ENCODE results near the gene POLA2.

The POLA2 gene

DNA sequence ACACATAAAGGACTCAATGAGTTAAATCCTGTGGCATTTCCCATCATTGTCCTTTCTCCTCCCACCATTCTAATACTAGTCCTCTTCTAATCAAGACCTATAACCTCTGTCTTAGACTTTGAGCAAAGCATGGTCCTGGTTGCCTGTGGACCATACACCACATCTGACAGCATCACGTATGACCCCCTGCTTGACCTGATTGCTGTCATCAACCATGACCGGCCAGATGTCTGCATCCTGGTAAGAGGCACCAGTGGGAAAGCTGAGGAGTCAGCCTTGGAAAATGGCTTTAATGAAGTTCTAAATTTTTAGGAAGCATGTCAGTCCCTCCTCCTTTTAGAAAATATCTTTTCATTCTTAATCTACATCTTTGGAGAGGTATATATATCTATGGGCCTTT is 25.8 kb downstream of the POLA2 start:
- DNase-seq (ENCODE audit: low read depth): no peak

DNA sequence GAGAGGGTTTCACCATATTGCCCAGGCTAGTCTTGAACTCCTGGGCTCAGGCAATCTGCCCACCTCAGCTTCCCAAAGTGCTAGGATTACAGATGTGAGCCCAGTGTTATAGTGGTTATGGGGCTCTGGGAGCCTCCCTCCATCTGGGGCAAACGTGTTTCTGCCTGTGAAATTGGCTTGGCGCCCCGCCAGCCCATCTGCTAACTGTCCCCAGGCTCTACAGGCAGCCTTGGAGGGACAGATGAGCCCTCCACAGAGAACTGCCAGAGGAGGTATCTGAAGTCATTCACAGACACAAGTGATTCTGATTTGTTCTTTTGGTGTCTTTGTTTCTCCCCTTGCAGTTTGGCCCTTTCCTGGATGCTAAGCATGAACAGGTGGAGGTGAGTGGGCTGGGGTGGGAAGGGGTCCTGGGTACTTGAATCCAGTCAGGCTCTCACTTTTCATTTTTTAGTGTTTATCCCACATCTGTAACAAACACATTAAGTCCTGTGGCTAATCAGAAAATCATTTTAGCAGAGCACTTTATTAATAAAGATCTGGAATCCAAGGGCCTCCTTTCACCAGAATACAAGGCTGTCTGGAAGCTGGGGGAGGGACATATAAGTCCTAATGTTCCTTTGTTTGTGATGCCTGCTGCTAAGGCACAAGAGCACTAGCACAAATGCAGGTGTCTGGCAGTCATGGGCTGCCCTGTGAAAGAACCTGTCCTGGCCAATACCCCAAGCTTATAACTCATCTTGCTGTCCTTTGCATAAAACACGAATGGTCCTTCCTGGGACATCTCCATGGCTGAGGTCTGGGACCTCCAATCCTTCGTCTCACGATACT is 27.2 kb downstream of the POLA2 start:
- no peak for DNase-seq (ENCODE audit: low read depth)

DNA sequence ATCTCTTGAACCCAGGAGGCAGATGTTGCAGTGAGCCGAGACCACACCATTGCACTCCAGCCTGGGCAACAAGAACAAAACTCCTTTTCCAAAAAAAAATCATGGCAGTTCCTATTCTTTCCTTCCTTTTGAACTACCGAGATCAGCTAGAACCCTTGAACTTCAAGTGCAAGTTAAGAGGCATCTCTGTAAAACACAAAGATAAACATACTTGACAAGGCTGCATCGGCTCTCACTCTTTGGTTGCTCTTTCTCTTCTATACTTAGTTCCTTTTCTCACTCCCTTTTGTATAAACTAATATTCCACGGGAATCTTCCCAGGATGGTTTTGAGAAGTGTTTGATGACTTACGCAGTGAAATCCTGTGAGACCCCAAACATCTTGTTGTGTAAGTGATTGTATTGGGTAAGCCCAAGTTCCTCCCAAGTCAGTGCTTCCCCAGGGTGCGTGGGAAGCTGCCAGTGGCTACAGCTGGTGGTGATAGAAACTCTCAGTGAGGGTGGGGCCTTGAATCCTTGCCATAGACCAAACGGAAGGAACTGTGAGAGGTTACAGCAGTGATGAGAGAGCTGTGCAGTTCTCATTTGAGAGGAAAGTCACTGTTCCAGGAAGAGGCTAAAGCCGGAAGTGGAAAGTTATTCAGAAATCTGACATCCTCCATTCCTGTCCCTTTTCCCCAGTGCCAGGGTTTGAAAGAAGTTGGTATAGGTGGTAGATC is 28.8 kb downstream of the POLA2 start:
- no peak for DNase-seq (ENCODE audit: low read depth)

DNA sequence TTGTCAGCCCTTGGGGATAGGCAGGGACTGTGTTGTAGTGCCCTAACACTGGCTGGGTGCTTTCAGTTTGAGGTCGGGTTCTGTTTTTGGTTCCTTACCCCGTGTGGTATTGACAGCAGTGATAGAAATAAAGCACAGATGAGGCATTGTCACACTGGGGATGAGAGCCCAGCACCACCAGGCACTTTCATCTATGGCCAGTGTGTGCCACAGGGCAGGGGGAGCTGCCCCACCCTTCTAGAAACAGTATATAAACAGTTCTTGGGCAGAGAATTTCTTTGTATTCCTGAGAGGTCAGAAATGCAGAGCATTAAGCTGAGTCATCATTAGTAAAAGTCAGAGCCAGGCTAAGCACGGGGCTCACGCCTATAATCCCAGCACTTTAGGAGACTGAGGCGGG is 29.9 kb downstream of the POLA2 start:
- no peak for DNase-seq (ENCODE audit: low read depth)

DNA sequence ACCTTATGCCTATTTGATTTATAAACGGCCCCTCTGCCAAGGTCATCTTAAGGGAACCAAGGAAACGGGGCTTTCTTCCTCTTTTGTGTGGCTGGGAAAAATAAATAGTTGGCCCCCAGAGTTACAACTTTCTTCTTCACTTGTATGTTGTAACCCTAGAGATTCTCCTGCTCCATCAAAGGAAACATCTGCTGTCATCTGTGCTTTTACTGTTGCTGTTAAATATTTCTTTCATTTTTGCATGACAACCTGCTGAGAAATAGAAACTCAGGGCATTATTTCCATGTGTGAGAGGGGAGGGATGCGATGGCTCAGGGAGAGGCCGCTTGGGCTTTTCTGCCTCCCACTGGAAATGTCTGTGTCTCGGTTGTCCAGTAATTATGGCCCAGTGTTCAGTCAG is 31.1 kb downstream of the POLA2 start:
- DNase-seq (ENCODE audit: low read depth): no peak

DNA sequence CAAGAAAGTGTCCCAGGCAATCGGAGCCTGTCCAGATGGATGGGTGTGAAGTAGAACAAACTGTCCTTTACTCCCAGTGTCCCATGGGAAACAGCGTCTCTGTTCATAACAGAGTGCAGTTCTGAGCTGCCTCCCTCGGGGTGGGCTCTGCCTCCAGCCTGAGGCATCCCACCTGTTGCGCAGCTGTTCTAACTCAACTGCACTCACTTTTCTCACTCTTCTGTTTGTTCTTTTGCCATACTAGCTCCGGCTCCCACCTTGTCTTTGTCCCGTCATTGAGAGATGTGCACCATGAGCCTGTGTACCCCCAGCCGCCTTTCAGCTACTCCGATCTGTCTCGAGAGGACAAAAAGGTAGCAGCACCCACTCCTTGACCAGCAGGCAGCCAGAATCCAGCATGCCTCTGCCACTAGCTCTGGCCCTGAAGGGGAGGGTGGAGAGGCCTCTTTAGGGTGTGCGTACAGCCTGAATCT is 32.2 kb downstream of the POLA2 start:
- no peak for DNase-seq (ENCODE audit: low read depth)

DNA sequence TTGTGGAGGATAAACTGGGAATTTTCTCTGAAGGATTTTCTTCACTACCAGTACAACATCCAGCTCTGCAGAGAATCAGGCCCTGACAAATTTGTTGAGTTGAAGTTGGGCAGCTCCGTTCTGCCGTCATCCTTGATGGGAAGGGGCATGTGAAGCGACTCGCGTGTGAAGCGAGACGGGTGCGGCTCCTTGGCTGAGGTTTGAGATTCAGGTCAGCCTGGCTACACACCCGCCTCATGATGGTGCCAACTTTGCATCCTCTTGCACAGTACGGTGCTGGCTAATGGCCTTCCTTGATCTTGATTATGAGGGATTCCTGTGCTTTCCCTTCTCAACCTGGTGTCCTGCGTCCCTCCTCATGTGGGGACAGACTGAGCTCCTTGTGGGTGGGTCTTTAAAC is 33.2 kb downstream of the POLA2 start:
- no peak for DNase-seq (ENCODE audit: low read depth)

DNA sequence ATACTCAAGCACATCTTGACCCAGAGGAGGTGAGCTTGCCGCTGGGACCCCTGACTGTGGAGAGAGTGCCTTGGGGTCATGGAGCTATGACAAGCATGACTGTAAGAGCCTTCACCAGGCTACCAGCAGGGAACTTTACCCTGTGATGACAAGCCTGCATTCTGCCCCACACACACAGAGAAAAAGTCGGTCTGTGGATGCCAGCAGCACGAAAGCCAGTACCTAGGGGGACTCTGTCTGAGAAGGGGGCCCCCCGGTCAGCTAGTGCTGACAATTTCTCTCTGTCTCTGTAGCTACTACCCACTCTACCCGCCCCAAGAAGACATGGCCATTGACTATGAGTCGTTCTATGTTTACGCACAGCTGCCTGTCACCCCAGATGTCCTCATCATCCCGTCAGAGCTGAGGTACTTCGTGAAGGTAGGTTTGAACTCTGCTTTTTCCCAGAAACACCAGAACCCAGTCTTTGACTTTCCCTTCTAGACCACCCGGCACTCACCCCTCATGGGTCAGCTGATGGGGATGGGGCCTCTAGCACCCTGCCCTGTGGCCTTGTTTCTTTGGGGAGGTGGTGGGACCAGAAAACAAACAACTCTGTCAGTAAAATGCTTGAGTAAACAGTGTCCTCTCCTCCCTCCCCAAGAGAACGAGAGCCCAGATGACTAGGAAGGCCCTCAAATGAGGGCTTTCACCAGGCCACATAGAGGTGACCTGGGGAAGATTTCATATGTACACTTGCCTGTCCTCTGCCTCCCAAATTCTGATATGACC is 34.0 kb downstream of the POLA2 start:
- DNase-seq (ENCODE audit: low read depth): no peak

DNA sequence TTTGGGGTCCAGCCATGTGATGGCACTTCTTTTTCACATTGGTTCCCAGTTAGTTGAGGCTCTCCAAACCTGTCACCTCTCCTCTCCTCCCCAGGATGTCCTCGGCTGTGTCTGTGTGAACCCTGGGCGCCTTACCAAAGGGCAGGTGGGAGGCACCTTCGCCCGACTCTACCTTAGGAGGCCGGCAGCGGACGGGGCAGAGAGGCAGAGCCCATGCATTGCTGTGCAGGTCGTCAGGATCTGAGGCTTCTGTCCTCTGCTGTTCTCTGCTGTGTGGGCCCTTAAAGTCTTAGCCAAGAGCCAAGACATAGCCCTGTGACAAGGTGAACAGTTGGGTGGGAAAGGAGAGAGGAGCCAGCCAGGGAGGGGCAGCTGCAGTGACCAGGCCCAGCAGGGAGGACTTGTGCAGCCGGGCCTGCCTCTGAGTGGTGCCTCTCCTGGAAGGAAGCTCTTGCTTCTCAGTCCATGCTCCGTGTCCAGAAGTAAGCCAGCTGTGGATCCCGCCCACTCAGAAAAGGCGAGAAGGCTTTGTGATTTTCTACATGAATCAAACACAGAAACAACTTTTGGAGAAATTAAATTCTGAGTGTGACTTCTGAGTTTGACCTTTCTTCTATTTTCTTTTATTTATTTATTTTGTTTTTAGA is 35.4 kb downstream of the POLA2 start:
- no peak for DNase-seq (ENCODE audit: low read depth)

DNA sequence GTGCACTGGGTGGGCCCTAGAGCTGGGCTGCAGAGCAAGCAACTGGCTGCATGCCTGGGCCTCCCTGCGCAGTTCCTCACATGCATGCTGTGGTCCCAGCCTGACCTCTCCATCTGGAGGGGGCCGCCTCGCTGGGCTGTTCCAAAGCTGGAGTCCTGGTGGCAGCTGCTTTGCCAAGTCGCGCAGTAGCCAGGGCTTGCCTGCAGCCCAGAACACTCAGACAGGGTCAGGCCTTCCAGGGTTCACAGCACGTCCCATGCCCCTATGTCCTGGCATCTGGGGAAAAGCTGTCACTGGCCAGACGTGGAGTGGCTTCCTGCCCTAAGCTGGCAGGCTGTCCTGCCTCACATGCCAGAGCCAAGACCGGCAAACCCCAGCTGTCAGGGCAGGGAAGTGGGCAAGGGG is 36.4 kb downstream of the POLA2 start:
- no peak for DNase-seq (ENCODE audit: low read depth)

DNA sequence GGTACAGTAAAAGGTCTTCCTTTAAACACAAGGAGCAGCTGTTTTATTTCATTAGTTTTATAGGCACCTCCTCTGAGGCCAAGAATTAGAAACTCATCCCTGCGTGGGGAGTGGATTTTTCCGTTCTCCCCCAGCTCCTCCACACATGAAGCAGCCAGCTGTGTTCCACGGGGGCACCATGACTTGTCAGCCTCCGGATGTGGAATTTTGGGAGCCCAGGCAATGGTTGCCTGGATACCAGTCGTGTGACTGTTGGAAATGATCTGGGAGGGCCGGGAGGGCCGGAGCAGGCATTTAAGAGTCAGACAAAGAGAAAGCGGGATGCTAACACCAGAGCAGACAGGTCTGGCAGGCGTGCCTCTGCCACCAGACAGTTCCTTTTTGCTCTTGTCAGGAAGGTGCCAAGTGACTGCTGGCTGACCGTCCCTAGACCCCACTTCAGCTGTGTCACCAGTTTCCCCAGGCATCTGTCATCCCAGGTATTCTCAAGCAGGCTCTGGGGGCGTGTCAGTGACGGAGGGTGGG is 37.0 kb downstream of the POLA2 start:
- no peak for DNase-seq (ENCODE audit: low read depth)

DNA sequence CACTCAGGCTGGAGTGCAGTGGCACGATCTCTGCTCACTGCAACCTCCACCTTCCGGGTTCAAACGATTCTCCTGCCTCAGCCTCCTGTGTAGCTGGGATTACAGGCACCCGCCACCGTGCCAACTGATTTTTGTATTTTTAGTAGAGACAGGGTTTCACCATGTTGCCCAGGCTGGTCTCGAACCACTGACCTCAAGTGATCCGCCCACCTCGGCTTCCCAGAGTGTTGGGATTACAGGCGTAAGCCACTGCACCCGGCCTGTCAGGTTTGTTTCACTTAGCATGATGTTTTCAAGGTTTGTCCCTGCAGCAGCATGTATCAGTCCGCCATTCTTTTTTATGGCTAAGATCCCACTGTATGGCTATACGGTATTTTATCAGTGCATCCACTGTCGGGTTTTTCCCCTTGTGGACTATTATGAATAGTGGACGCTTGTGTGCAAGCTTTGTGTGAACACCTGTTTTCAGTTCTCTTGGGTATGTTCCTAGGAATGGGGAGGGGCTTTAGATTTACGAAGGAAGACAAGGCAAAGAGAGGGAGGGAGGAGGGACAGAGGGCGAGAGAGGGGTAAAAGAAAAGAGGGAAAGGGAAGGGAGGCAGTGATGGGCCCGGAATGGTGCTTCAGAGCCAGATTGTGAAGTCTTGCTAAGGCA is 39.0 kb downstream of the POLA2 start:
- no peak for DNase-seq (ENCODE audit: low read depth)

DNA sequence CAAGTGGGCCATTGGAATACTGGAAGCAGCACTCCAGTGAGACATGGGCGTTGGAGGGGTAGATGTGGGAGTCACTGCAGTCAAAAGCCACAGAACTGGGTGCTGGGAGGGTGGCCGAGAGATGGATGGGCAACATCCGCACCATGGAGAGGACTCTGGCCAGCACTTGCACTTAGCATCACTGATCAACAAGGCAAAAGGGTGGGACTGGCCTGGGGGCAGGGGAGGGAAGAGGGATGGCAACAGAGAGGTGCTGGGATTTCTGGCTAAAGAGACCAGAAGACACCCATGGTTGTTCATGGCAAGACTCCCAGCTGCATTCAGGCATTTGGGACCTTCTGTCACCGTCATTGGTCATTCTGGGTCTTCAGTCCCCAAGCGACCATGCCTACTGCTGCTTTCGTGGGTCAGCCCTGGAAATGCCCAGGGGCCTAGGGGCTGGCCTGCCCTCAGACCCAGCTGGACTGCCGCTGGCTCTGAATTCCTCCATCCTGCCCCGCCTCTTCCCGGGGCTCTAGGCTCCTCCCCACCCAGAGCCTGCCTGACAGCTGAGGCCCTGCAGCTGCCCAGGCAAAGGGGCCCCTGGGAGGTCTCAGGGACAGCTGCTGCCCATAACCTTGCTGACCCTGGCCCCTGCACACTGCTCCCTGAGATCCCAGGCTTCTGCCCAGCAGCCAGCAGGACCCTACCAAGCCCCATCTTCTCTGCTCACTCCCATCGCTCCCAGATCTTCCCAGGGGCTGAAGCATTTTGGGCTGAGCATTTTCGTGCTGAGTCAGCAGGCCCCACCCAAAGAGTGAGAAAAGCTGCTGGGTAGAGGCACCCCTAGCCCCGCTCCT is 39.9 kb downstream of the POLA2 start:
- DNase-seq (ENCODE audit: low read depth): no peak

DNA sequence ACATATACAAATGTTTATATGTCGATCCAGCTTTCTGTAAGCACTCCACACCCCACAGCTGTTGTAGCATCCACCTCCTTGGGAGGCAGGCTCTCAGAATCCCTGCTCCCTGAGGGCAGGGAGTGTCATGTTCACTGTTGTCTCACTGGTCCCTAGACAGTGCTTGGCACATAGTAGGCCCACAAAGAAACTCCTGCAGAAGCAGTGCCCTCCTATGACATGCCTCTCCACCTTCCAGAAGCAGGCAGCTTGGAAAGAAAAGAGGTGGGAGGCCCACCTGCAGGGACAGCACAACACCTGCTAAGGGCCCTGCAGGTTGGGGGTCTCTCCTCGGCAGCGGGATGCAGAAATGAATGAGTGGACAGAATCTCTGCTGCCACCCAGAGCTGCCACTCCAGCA is 41.8 kb downstream of the POLA2 start:
- DNase-seq (ENCODE audit: low read depth): no peak

DNA sequence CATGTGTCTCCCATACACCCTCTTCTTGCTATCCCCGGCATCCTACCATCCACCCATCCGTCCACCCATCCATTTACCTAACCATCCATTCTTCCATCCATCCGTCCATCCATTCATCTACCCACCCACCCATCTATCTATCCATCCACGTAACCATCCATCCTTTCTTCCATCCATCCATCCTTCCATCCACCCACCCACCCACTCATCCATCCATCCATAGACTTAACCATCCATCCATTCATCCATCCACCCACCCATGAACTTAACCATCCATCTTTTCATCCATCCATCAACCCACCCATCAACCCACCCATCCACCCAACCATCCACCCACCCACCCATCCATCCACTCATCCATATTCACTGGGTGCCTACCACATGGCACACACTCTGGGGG is 42.3 kb downstream of the POLA2 start:
- no peak for DNase-seq (ENCODE audit: low read depth)

DNA sequence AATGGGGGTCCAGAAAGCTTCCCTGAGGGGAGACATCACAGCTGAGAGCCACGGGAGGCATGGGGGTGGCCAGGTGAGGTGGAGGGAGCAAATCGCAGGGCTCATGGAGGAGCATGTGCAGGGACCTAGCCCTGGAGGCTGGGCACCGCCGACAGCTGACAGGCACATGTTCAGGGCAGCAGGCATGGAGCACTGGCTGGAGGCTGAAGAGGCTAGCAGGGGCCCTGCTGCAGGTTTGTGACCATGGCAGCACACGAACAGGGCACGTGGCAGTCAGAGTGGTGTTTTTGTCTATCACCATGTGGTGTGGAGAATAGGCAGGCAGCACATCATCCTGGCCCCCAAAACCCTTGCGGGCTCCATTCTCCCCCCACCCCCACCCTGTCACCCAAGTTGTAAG is 42.9 kb downstream of the POLA2 start:
- DNase-seq (ENCODE audit: low read depth): no peak

DNA sequence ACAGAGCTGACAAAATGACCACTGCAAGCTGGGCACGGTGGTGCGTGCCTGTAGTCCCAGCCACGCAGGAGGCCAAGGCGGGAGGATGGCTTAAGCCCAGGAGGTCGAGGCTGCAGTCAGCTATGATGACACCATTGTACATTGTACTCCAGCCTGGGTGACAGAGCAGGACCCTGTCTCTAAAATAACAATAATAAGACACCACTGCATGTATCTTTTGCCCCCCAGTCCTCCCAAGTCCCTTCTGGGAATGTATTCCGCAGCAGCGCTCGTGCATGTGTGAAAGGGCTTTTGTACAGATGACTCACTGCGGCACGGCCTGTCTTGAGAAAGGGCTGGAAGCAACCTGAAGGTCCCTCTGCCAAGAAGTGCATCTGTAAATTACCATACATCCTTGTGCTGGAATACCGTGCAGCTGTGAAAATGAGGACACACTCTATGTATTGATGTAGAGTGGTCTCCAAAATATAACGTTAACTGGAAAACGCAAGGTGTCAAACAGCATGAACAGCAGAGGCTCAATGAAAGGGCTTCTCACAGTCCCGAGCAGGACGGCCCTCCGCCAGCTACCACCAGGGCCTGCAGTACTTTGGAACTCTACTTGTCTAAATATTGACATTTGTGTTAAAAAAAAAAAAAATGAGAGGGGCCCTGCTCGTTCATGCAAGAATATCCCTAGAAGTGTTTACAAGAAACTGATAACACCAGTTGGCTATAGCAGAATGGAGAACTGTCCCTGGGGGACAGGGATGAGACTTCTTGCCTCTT is 43.9 kb downstream of the POLA2 start:
- DNase-seq (ENCODE audit: low read depth): no peak

DNA sequence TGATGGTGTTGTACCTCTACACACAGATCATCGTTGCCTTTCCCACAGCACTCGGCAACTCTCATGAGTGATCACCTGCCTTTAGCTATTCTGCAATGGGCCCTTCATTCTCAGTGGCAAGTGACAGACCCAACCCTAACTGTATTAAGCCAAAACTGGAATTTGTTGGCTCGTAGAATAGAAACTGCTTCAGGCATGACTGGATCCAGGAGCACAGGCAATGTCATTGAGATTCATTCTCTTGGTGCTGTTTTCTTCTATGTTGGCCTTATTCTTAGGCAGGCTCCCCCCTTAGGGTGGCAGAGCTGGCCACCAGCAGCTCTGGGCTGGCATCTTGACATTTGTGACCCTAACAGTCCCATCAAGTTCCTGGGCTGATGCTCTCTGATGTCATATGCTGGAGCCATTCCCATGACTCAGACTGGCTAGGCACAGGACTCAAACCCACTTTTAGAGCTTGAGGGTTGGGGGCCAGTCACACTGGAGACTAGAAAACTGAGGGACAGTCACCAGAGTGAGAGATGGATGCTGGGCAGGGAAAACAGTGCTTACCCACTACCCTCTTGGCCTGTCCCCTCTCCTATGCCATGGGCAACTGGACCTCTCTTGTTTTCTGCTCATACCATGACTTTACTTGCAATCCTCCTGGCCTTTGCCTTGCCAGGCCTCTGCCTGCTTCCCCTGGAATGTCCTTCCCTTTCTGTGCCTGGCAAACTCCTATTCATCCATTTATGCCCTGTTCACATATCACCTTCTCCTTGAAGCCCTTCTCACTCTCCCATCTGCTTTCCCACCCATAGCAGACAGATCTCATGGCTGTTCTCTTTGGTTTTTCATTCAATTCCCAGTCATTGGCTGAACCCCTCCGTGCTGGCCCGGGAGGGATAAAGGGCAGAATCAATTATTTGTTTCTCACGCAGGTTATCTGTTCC is 45.8 kb downstream of the POLA2 start:
- DNase-seq (ENCODE audit: low read depth): no peak

Data from stimulated activated CD8-positive, alpha-beta memory T cell treated with anti-CD3 and anti-CD28 coated beads, Interleukin-12 subunit alpha, Interleukin-12 subunit beta, amount 100 ng/mL, for 4 hours (primary cell).